PFSK-1 (cell line): ENCODE measurements around the gene SERPINE2.

Experiments used
- FOXP2 ChIP-seq: optimal IDR thresholded peaks from 2 replicates; pipeline ENCODE3; 2011; ENCODE audit warnings: borderline replicate concordance, control low read depth, inconsistent platforms; ENCODE audit not compliant: insufficient read depth; ENCODE audit errors: extremely low read length, extremely low read depth
- POLR2AphosphoS5 ChIP-seq: IDR thresholded peaks from 2 replicates; pipeline ENCODE4 v1.6.1; 2012; ENCODE audit warnings: low read depth, mild to moderate bottlenecking, control low read depth, low read length, moderate library complexity
- SIN3A ChIP-seq: IDR thresholded peaks from 2 replicates; pipeline ENCODE4 v1.6.1; 2012; ENCODE audit warnings: mild to moderate bottlenecking, low read length, moderate library complexity, borderline replicate concordance; ENCODE audit not compliant: insufficient read depth
- TAF1 ChIP-seq: IDR thresholded peaks from 2 replicates; pipeline ENCODE4 v1.6.1; 2012; ENCODE audit warnings: low read length, control low read depth, borderline replicate concordance; ENCODE audit not compliant: insufficient read depth
- TF ChIP-seq, protein P1 (sequence below), 2 experiments: IDR thresholded peaks; 2 replicates each; pipeline versions ENCODE4 v1.6.1 to v1.8.0; 2011 to 2012; ENCODE audit warnings: low read depth in 2 of 2, low read length in 2 of 2, control low read depth in 1 of 2, inconsistent platforms in 1 of 2, mild to moderate bottlenecking in 1 of 2, moderate library complexity in 1 of 2; ENCODE audit not compliant: insufficient read depth in 1 of 2

Gene SERPINE2

GRCh38 chr2:223943561-223944008 is 95.5 kb downstream of the SERPINE2 start:
- TF ChIP-seq FOXP2: no peak
- peak; percentile 45; the same call in 1 of the 2 replicates for TF ChIP-seq POLR2AphosphoS5
- peak; percentile 59; the same call in 1 of the 2 replicates for TF ChIP-seq SIN3A
- TF ChIP-seq, protein P1, sequence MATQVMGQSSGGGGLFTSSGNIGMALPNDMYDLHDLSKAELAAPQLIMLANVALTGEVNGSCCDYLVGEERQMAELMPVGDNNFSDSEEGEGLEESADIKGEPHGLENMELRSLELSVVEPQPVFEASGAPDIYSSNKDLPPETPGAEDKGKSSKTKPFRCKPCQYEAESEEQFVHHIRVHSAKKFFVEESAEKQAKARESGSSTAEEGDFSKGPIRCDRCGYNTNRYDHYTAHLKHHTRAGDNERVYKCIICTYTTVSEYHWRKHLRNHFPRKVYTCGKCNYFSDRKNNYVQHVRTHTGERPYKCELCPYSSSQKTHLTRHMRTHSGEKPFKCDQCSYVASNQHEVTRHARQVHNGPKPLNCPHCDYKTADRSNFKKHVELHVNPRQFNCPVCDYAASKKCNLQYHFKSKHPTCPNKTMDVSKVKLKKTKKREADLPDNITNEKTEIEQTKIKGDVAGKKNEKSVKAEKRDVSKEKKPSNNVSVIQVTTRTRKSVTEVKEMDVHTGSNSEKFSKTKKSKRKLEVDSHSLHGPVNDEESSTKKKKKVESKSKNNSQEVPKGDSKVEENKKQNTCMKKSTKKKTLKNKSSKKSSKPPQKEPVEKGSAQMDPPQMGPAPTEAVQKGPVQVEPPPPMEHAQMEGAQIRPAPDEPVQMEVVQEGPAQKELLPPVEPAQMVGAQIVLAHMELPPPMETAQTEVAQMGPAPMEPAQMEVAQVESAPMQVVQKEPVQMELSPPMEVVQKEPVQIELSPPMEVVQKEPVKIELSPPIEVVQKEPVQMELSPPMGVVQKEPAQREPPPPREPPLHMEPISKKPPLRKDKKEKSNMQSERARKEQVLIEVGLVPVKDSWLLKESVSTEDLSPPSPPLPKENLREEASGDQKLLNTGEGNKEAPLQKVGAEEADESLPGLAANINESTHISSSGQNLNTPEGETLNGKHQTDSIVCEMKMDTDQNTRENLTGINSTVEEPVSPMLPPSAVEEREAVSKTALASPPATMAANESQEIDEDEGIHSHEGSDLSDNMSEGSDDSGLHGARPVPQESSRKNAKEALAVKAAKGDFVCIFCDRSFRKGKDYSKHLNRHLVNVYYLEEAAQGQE (IDR thresholded peaks at IDR 0.05; ENCODE audit: insufficient read depth in 1 of 2, low read depth in 2 of 2, low read length in 2 of 2): no peak
- peak; percentile 89; the same call in 1 of the 2 replicates for TF ChIP-seq TAF1

DNA sequence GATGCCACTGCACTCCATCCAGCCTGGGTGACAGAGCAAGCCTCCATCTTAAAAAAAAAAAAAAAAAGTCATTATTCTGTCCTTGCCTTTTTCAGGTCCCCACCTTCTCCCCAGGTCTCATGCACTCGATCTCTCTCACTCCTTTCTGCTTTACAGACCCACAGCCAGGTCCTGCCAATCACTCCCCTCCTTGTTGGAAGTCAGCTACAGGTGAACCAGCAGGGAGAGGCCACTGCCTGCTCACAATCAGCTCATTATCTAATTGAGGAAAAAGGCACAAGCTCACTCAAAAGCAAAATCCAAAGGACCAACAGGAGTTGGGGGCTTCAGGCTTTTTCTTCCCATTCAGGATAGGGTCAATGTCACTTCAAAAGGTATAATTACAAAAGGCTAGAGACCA is 96.0 kb downstream of the SERPINE2 start:
- TF ChIP-seq POLR2AphosphoS5 (no peak), FOXP2 (no peak), SIN3A (no peak), TAF1 (no peak)
- TF ChIP-seq, protein P1 (IDR thresholded peaks at IDR 0.05; ENCODE audit: insufficient read depth in 1 of 2, low read depth in 2 of 2, low read length in 2 of 2): no peak

DNA sequence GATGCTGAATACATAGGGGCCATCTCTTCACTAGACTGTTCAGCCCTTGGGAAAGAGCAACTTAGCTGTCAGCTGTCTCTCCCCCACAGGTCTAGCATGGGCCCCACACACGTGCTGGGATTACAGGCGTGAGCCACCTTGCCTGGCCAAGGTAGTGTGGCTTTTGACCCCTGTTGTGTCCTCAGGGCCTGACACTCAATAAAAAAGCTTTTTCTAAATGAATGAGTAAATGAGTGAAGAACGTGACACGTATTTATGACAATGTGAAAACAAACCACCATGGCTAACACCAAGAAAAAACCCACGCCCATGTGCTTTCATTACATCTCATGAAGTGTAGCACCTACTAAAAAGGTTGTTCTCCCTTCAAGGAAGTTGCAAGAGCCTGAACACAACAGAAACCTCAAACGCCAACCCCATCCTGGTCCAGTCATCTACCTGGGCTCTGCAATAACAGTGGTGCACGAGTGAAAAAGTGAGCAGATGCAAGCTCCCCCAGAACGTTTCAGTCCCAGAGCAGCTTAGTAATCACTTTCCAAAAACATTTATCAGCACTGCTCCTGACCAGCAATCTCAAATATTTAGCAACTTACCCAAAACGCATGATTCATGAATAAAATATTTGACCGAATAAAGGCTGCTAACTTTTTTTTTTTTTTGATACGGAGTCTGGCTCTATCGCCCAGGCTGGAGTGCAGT is 97.4 kb downstream of the SERPINE2 start:
- no peak for TF ChIP-seq TAF1
- TF ChIP-seq FOXP2: no peak

DNA sequence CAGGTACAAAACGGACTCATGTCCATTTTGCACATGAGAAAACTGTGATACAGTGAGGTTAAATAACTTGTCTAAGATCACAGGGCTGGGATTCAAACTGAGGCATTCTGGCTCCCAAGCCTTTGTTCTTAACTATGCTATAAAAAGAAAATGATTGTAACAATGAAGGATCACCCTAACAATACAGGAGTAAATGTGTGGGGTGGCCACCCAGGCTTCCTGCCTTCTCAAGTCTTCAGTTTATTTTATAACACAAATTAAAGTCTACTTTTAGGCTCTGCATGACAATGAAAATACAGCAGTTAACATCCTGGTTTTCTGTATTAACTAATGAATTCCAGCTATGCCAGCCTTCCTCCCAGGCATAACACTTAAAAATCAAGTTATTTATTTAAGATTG is 101.6 kb downstream of the SERPINE2 start:
- no peak for TF ChIP-seq SIN3A
- no peak for TF ChIP-seq POLR2AphosphoS5

DNA sequence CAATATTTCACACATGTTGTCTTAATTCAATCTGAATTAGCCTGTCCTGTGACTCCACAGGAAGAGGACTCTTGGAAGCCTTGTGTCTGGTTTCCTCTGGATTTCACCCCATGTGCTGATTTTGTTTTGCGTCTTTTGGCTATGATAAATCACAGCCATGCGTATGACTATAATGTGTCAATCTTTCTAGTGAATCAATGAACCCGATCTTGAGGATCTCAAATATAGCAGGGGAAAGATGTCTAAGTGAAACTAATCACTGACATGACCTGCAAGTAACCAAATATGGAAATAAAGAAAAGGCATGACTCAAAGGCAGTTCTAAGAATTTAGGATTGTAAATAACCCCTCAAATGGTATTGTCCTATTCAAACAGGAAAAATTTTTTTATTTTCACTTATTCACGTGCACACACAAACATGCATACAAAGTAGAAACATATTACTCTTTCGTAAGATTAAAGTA is 102.2 kb downstream of the SERPINE2 start:
- TF ChIP-seq POLR2AphosphoS5 (no peak), TAF1 (no peak), FOXP2 (no peak), SIN3A (no peak)
- TF ChIP-seq, protein P1 (IDR thresholded peaks at IDR 0.05; ENCODE audit: insufficient read depth in 1 of 2, low read depth in 2 of 2, low read length in 2 of 2): no peak

DNA sequence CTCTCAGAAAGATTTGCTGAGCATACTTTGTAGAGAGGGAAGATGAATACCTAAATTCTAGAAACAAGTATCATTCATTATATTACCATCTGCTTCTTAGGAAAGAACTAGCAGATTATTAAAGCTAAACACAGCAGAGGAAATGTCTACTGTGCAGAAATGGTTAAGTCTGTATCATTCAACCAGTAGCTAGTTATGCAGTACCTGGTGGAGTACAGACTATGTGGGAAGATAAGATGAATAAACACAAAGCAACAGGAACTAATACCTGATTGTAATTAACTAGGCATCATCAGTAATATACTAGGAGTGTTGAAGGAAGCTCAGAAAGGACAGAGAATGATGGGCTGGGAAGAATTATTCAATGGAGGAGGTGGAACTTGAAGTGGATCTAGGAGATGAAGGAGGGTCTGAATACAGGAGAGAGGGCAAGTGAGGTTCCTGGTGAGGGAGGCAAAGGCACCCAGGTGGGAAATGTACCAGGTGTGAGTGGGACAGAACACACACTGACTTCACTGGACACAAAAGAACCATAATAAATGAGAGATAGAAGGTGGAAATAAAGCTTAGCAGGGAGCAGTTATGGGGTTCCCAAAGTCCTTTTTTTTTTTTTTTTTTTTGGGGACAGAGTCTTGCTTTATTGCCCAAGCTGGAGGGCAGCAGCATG is 103.5 kb downstream of the SERPINE2 start:
- TF ChIP-seq, protein P1 (IDR thresholded peaks at IDR 0.05; ENCODE audit: insufficient read depth in 1 of 2, low read depth in 2 of 2, low read length in 2 of 2): no peak
- TF ChIP-seq SIN3A: no peak
- TF ChIP-seq TAF1: no peak
- TF ChIP-seq FOXP2: no peak
- no peak for TF ChIP-seq POLR2AphosphoS5
